K562 (cell line): ENCODE results near the gene BIRC5. TPM values are rescaled to one million over a fixed set of nuclear protein-coding genes. Genes with fewer than 3 reads are reported as not detected.

Source experiments
- ATAC-seq: fragments of 200-7000 bp; cut with Tn5 transposase; 3 replicates; pipeline ENCODE4 v1.9.1; 2020; ENCODE audit warnings: moderate library complexity
- BruUV-seq: library from RNA; stranded (reverse); fragments of 400-500 nt; replicated peaks from 2 replicates; lab custom pipeline; 2021; lab: Mats Ljungman, UMichigan
- CTCF ChIA-PET: fragments of 300-600 bp; formaldehyde crosslinking; extraction: SDS; loops from one replicate; lab custom pipeline; 2021; ENCODE audit warnings: low intra/inter-chr PET ratio; lab: Yijun Ruan, JAX
- POLR2A ChIA-PET: fragments of 300-600, 350-650 bp; sonication (Branson Sonifier 250); formaldehyde crosslinking; extraction: SDS; loops from one replicate; lab custom pipeline; 2021; ENCODE audit warnings: antibody characterized with exemption, inconsistent platforms; lab: Yijun Ruan, JAX
- DNase-seq, 4 experiments: peaks; one replicate each; pipeline versions ENCODE4 v3.0.0 to v3.0.0-alpha.2; 2011 to 2018; ENCODE audit warnings: low spot score in 3 of 4, mixed read lengths in 3 of 4; ENCODE audit errors: extremely low read depth in 1 of 4
- FAIRE-seq: peaks from 2 replicates; lab custom pipeline; 2011; peaks lifted over from hg19 to GRCh38; lab: Jason Lieb, UNC
- H2AFZ ChIP-seq: 2 replicates; pipeline ENCODE4 v1.6.0; 2011; ENCODE audit warnings: low read depth, low read length, control low read depth, inconsistent platforms
- H3K27ac ChIP-seq: fragments of 200-600 bp; 3 replicates; pipeline ENCODE4 v1.8.0; 2011; ENCODE audit warnings: low read depth, mild to moderate bottlenecking, control low read depth, inconsistent platforms, low read length, moderate library complexity, mixed read lengths; ENCODE audit errors: extremely low read depth
- H3K27me3 ChIP-seq, 2 experiments: fragments of 300-600 bp in 1 of 2; 2 replicates in 1 of 2; 3 replicates in 1 of 2; pipeline versions ENCODE4 v1.6.0 to v1.8.0; 2011; ENCODE audit warnings: inconsistent platforms in 2 of 2, low read length in 2 of 2, mild to moderate bottlenecking in 1 of 2, mixed read lengths in 1 of 2, moderate library complexity in 1 of 2; ENCODE audit not compliant: control insufficient read depth in 2 of 2, insufficient read depth in 2 of 2
- H3K36me3 ChIP-seq: fragments of 300-600 bp; 3 replicates; pipeline ENCODE4 v1.8.0; 2011; ENCODE audit warnings: mild to moderate bottlenecking, low read length, inconsistent platforms; ENCODE audit not compliant: control insufficient read depth, insufficient read depth
- H3K4me1 ChIP-seq, 2 experiments: fragments of 200-600 bp in 1 of 2; replicated peaks in 1 of 2; 2 replicates in 1 of 2; 3 replicates in 1 of 2; pipeline versions ENCODE4 v1.5.1 to v1.8.0; 2011; ENCODE audit warnings: inconsistent platforms in 2 of 2, low read length in 2 of 2, mild to moderate bottlenecking in 1 of 2, mixed read lengths in 1 of 2, moderate library complexity in 1 of 2; ENCODE audit not compliant: control insufficient read depth in 2 of 2, insufficient read depth in 2 of 2
- H3K4me2 ChIP-seq: 2 replicates; pipeline ENCODE4 v1.6.1; 2011; ENCODE audit warnings: low read length, control low read depth, inconsistent platforms, mixed read lengths; ENCODE audit not compliant: insufficient read depth
- H3K4me3 ChIP-seq: fragments of 200-600 bp; sonication (generic), shearing (Covaris generic); 2 replicates; pipeline ENCODE4 v1.5.1; 2016; ENCODE audit warnings: control low read depth, inconsistent platforms
- H3K79me2 ChIP-seq: fragments of 200-600 bp; 3 replicates; pipeline ENCODE4 v1.8.0; 2011; ENCODE audit warnings: low read length, inconsistent platforms; ENCODE audit not compliant: control insufficient read depth, insufficient read depth
- H3K9ac ChIP-seq, 2 experiments: 2 replicates each; pipeline versions ENCODE4 v1.6.0 to v1.6.1; 2011; ENCODE audit warnings: low read depth in 2 of 2, low read length in 2 of 2, control low read depth in 1 of 2, inconsistent platforms in 1 of 2, mild to moderate bottlenecking in 1 of 2, mixed read lengths in 1 of 2; ENCODE audit not compliant: insufficient read depth in 1 of 2
- H3K9me1 ChIP-seq: one replicate; pipeline ENCODE4 v1.6.0; 2011; ENCODE audit warnings: inconsistent platforms, mild to moderate bottlenecking, low read length, moderate library complexity; ENCODE audit not compliant: control insufficient read depth, insufficient read depth
- H3K9me3 ChIP-seq: replicated peaks from 2 replicates; pipeline ENCODE4 v1.5.1; 2011; ENCODE audit warnings: low read depth, low read length, inconsistent platforms; ENCODE audit not compliant: control insufficient read depth, insufficient read depth
- H4K20me1 ChIP-seq: replicated peaks from 2 replicates; pipeline ENCODE4 v1.6.1; 2011; ENCODE audit warnings: low read length, inconsistent platforms, mixed read lengths; ENCODE audit not compliant: control insufficient read depth, insufficient read depth
- DNMT1 ChIP-seq: fragments of 450-650 bp; IDR thresholded peaks from 2 replicates; pipeline ENCODE4 v1.6.1; 2016; ENCODE audit warnings: antibody characterized with exemption, mild to moderate bottlenecking
- ETV5 ChIP-seq: sonication (generic); formaldehyde crosslinking; IDR thresholded peaks from 2 replicates; pipeline ENCODE4 v1.4.0; 2020; ENCODE audit warnings: low read depth, mild to moderate bottlenecking, missing genetic modification reagents
- HLTF ChIP-seq: fragments of 450-650 bp; IDR thresholded peaks from 2 replicates; pipeline ENCODE4 v1.6.1; 2016
- HMG20A ChIP-seq: fragments of 450-650 bp; formaldehyde crosslinking; conservative IDR thresholded peaks from 2 replicates; pipeline ENCODE4 v1.4.0; 2020; ENCODE audit warnings: mild to moderate bottlenecking, mixed read lengths
- KDM5B ChIP-seq: fragments of 200-600 bp; sonication (generic); IDR thresholded peaks from 2 replicates; pipeline ENCODE4 v1.6.1; 2012; ENCODE audit warnings: low read depth, mild to moderate bottlenecking, moderate library complexity, low read length, control low read depth, inconsistent platforms; ENCODE audit not compliant: insufficient replicate concordance
- NFXL1 ChIP-seq: fragments of 450-650 bp; formaldehyde crosslinking; IDR thresholded peaks from 2 replicates; pipeline ENCODE4 v1.4.0; 2021; ENCODE audit warnings: mild to moderate bottlenecking
- POLR2A ChIP-seq: fragments of 450-650 bp; conservative IDR thresholded peaks from 2 replicates; pipeline ENCODE4 v1.6.1; 2016
- POLR2AphosphoS5 ChIP-seq: IDR thresholded peaks from 2 replicates; pipeline ENCODE4 v1.6.1; 2011; ENCODE audit warnings: mild to moderate bottlenecking, low read depth, low read length, moderate library complexity; ENCODE audit not compliant: control insufficient read depth, insufficient read depth
- RBM15 ChIP-seq: fragments of 200-400 bp; formaldehyde crosslinking; IDR thresholded peaks from 2 replicates; pipeline ENCODE4 v1.6.1; 2018; ENCODE audit warnings: mild to moderate bottlenecking, low read length, moderate library complexity; ENCODE audit not compliant: insufficient read depth
- SETDB1 ChIP-seq: IDR thresholded peaks from one replicate; pipeline ENCODE4 v1.6.1; 2012; ENCODE audit warnings: low read length, control low read depth, inconsistent platforms
- SIRT6 ChIP-seq: IDR thresholded peaks from one replicate; pipeline ENCODE4 v1.6.1; 2012; ENCODE audit warnings: low read depth, mild to moderate bottlenecking, control low read depth, inconsistent platforms, low read length, moderate library complexity
- SLC30A9 ChIP-seq: fragments of 250-450 bp; sonication (Bioruptor Pico); IDR thresholded peaks from 2 replicates; pipeline ENCODE4 v1.8.0; 2022; ENCODE audit warnings: mild to moderate bottlenecking, moderate library complexity
- SP1 ChIP-seq: sonication (generic); formaldehyde crosslinking; IDR thresholded peaks from 2 replicates; pipeline ENCODE4 v1.8.1; 2022; ENCODE audit warnings: mild to moderate bottlenecking, missing genetic modification reagents
- SUPT5H ChIP-seq: fragments of 450-650 bp; IDR thresholded peaks from 2 replicates; pipeline ENCODE4 v1.6.1; 2016
- TOE1 ChIP-seq, 2 experiments: fragments of 450-650 bp in 1 of 2; sonication (generic) in 1 of 2; formaldehyde crosslinking in 1 of 2; IDR thresholded peaks; 2 replicates each; pipeline versions ENCODE4 v1.7.1 to v1.8.0; 2016 to 2022; ENCODE audit warnings: borderline replicate concordance in 2 of 2, mild to moderate bottlenecking in 2 of 2, antibody characterized with exemption in 1 of 2, inconsistent platforms in 1 of 2, low read depth in 1 of 2, missing genetic modification reagents in 1 of 2, moderate library complexity in 1 of 2
- USF1 ChIP-seq: sonication (generic); formaldehyde crosslinking; IDR thresholded peaks from 2 replicates; pipeline ENCODE4 v1.9.0; 2022; ENCODE audit warnings: mild to moderate bottlenecking, missing genetic modification reagents
- ZBTB33 ChIP-seq: sonication (generic); formaldehyde crosslinking; IDR thresholded peaks from 2 replicates; pipeline ENCODE4 v1.8.1; 2023; ENCODE audit warnings: mild to moderate bottlenecking, missing genetic modification reagents
- ZBTB9 ChIP-seq: fragments of 450-650 bp; formaldehyde crosslinking; IDR thresholded peaks from 2 replicates; pipeline ENCODE4 v1.4.0; 2020; ENCODE audit warnings: mild to moderate bottlenecking, moderate library complexity
- ZFPM2 ChIP-seq: fragments of 250-450 bp; sonication (Bioruptor Pico); IDR thresholded peaks from 2 replicates; pipeline ENCODE4 v1.5.1; 2022; ENCODE audit warnings: mild to moderate bottlenecking
- ZFX ChIP-seq: sonication (generic); formaldehyde crosslinking; IDR thresholded peaks from 2 replicates; pipeline ENCODE4 v1.8.0; 2022; ENCODE audit warnings: mild to moderate bottlenecking, missing genetic modification reagents, moderate library complexity
- WGBS: fragments of 100-300 bp; shearing (Covaris generic); methylation state at CpG from one replicate; pipeline ENCODE4 v1.1.6; 2016; ENCODE audit warnings: low coverage, mixed read lengths; ENCODE audit not compliant: insufficient coverage; ENCODE audit errors: missing lambda C conversion rate; 5-methylcytosine and 5-hydroxymethylcytosine counted together
- in situ Hi-C: fragments of 300-500 bp; cut with MboI; formaldehyde crosslinking; loops from 4 replicates; pipeline ENCODE4 v1.15.0; 2018; ENCODE audit warnings: inconsistent platforms, mixed read lengths
- intact Hi-C: fragments of 100-400 bp; cut with micrococcal nuclease; formaldehyde crosslinking; loops from 2 replicates; pipeline ENCODE4 v1.14.2; 2022
- polyA plus RNA-seq, 8 experiments: library from polyadenylated mRNA; depleted of rRNA in 4 of 8; stranded (reverse) in 5 of 8; unstranded in 3 of 8; fragments of >200 nt; fragmentation: Nextera tagmentation in 2 of 8; fragmentation: Illumina TruSeq in 1 of 8; extraction: Ambion mirVana in 2 of 8; extraction: Trizol in 1 of 8; gene quantifications; 2 replicates each; pipeline versions ENCODE4 v1.2.1 to v1.2.3, GENCODE V29; 2011 to 2014; ENCODE audit warnings: inconsistent platforms in 1 of 8, missing spikeins in 1 of 8
- total RNA-seq, 7 experiments: library from RNA; depleted of rRNA in 6 of 7; stranded (reverse); fragments of >200 nt in 6 of 7; fragmentation: Illumina TruSeq in 2 of 7; extraction: Trizol in 2 of 7; gene quantifications; 2 replicates each; pipeline versions ENCODE4 v1.2.1 to v1.2.3, GENCODE V29; 2011 to 2021; ENCODE audit warnings: low replicate concordance in 1 of 7

Gene BIRC5
- total and polyA plus RNA-seq, 9 of the 15 experiments (the other 6 are each of a cell fraction or from before 2014, with no cell fraction given): 64.4 to 140 (median 101) TPM

GRCh38 chr17:78173097-78173715, 40.8 kb upstream of the BIRC5 start:
- no peak for ATAC-seq
- WGBS: 78% methylated on average over 10 of the region's 11 CpGs
- no peak overlapping the region for H2AFZ ChIP-seq
- intact Hi-C loops: no loop called here
- H3K4me1 ChIP-seq: peaks cover 16 to 71% of the 10 kb centered on the region in 2 experiments
- no peak for FAIRE-seq
- in situ Hi-C loops: loop anchor here (5.0 kb wide), 1 partner anchor 61 kb away; no protein-coding TSS in a partner anchor
- peaks cover 34% of the 10 kb centered on the region for H3K79me2 ChIP-seq
- peaks cover 83% of the 10 kb centered on the region; the same call in 2 of the 3 replicates for H3K36me3 ChIP-seq
- peaks cover 17% of the 10 kb centered on the region for H4K20me1 ChIP-seq
- no peaks in the 10 kb centered on the region for H3K9me3 ChIP-seq
- no peak for DNase-seq
- no peak overlapping the region for H3K4me3 ChIP-seq
- peaks cover 5% of the 10 kb centered on the region for H3K9me1 ChIP-seq
- peak overlapping the region in 1 of 2 experiments; percentile 63; a peak in 2 of 4 replicates for H3K9ac ChIP-seq
- no peak overlapping the region for H3K4me2 ChIP-seq
- ChIA-PET CTCF (no interaction called here), POLR2A (interaction anchor here (0.7 to 1.1 kb wide), 4 partner anchors 10 to 45 kb away, joined by 3 read pairs; no protein-coding TSS in a partner anchor)
- no peak overlapping the region for H3K27ac ChIP-seq
- no TSS peak for BruUV-seq
- no peaks in the 10 kb centered on the region for H3K27me3 ChIP-seq
- TF ChIP-seq SIRT6 (peak; percentile 78), ETV5 (no peak), NFXL1 (no peak), HLTF (no peak), USF1 (CRISPR knock-in tag) (no peak), RBM15 (no peak), ZBTB33 (no peak), SP1 (0 out of 2 replicates have a peak, but pooled peaks have one; percentile 12), SUPT5H (0 out of 2 replicates have a peak, but pooled peaks have one; percentile 16), ZFX (CRISPR knock-in tag) (peak; percentile 14; the same call in 1 of the 2 replicates), HMG20A (no peak), KDM5B (no peak), ZBTB9 (CRISPR knock-in tag) (no peak), POLR2AphosphoS5 (peak; percentile 55), POLR2A (peak; percentile 39), SETDB1 (no peak), DNMT1 (no peak), ZFPM2 (CRISPR knock-in tag) (no peak), TOE1 (IDR thresholded peaks at IDR 0.05; ENCODE audit: borderline replicate concordance) (no peak), TOE1 (CRISPR knock-in tag; IDR thresholded peaks at IDR 0.05; ENCODE audit: borderline replicate concordance, low read depth) (peak; percentile 41; the same call in 1 of the 2 replicates), SLC30A9 (CRISPR knock-in tag) (no peak)
